Ovary (tissue), 9 donors: Measurements from ENCODE around the gene CA14. TPM values are rescaled to one million over a fixed set of nuclear protein-coding genes. Genes with fewer than 3 reads are reported as not detected.

Experiments used
- polyA plus RNA-seq, 2 donors: library from polyadenylated mRNA; stranded (reverse); fragments of 200-250 nt in 1 of 2; fragments of 350-450 nt in 1 of 2; fragmentation: Illumina TruSeq in 1 of 2; extraction: RNeasy Lipid Tissue Mini Kit (QIAGEN cat#74804) in 1 of 2; gene quantifications; one replicate each; pipeline ENCODE4 v1.2.3, GENCODE V29; 2013 to 2014
- small RNA-seq: library from RNA; depleted of rRNA; stranded (forward); fragments of <200 nt; gene quantifications from one replicate; pipeline ENCODE3, GENCODE V24; 2016
- total RNA-seq, 7 donors: library from RNA; depleted of rRNA in 2 of 7; stranded (reverse); fragments of >200 nt in 2 of 7; fragmentation: NEBNext Ultra II Directional in 3 of 7; extraction: Animal tissue kit (Norgen Biotek cat#: 25700) in 3 of 7; gene quantifications; one replicate each; pipeline versions ENCODE4 v1.1.0 to v1.2.4, GENCODE V29; 2016 to 2023
- donor health status: DM: no; HTN: no; CAD: no; lungs with moderate emphysema.
- donor health status: DM: no; HTN: no; CAD: no.
- donor health status: Bipolar disorder and iron deficiency.
- donor health status: DM: yes; HTN: yes; CAD: no.
- donor health status: DM: no; HTN: no; CAD: no.
- donor health status: DM: yes; HTN: yes; CAD: no.

Gene CA14
- total and polyA plus RNA-seq, 9 donors = 0.23 to 5.7 (median 1.0) TPM; not detected in 1

Small RNAs within 50 kb of the gene (small RNA-seq; reads per million reads assigned to genes)
- gene RN7SL480P = not detected
- gene RNU2-17P = not detected

Other genes starting within 250 kb of the CA14 start
- gene OTUD7B, start 247.0 kb upstream of the CA14 start, total RNA-seq = 10 to 100 TPM; 16.5 to 40.1 (median 34.1) TPM
- gene OTUD7B, start 247.0 kb upstream of the CA14 start, polyA plus RNA-seq = 10 to 100 TPM in 1 of 2 donors, 1 to 10 TPM in 1; 9.4 to 17.3 TPM
- 10 to 100 TPM; 19.1 to 39.1 (median 32.7) TPM for gene VPS45, start 190.0 kb upstream of the CA14 start, total RNA-seq
- gene VPS45, start 190.0 kb upstream of the CA14 start, polyA plus RNA-seq = 10 to 100 TPM; 16.8 to 45.8 TPM
- gene PLEKHO1, start 107.9 kb upstream of the CA14 start, total RNA-seq = 10 to 100 TPM; 40.6 to 68.9 (median 55.6) TPM
- 10 to 100 TPM; 45.4 to 58.3 TPM for gene PLEKHO1, start 107.9 kb upstream of the CA14 start, polyA plus RNA-seq
- gene ANP32E, start 21.7 kb upstream of the CA14 start, total RNA-seq = 10 to 100 TPM; 16.3 to 43.8 (median 33.7) TPM
- gene ANP32E, start 21.7 kb upstream of the CA14 start, polyA plus RNA-seq = 10 to 100 TPM; 19.1 to 25.0 TPM
- gene APH1A, start 11.2 kb downstream of the CA14 start, total RNA-seq = 100 to 1,000 TPM in 6 of 7 donors, 10 to 100 TPM in 1; 80.0 to 129 (median 116) TPM
- gene APH1A, start 11.2 kb downstream of the CA14 start, polyA plus RNA-seq = 100 to 1,000 TPM; 103 to 151 TPM
- gene C1orf54, start 15.0 kb downstream of the CA14 start, total RNA-seq = 10 to 100 TPM in 1 of 7 donors, 1 to 10 TPM in 6; 2.0 to 20.9 (median 4.4) TPM
- 10 to 100 TPM in 1 of 2 donors, 1 to 10 TPM in 1; 8.4 to 34.8 TPM for gene C1orf54, start 15.0 kb downstream of the CA14 start, polyA plus RNA-seq
- gene CIART, start 24.8 kb downstream of the CA14 start, total RNA-seq = 10 to 100 TPM in 3 of 7 donors, 1 to 10 TPM in 4; 3.6 to 22.5 (median 7.7) TPM
- 10 to 100 TPM; 10.8 to 12.7 TPM for gene CIART, start 24.8 kb downstream of the CA14 start, polyA plus RNA-seq
- 10 to 100 TPM; 42.2 to 74.7 (median 63.1) TPM for gene MRPS21, start 36.1 kb downstream of the CA14 start, total RNA-seq
- 10 to 100 TPM; 80.1 to 85.4 TPM for gene MRPS21, start 36.1 kb downstream of the CA14 start, polyA plus RNA-seq
- gene PRPF3, start 63.8 kb downstream of the CA14 start, total RNA-seq = 10 to 100 TPM; 34.6 to 86.0 (median 66.9) TPM
- 10 to 100 TPM; 50.5 to 68.6 TPM for gene PRPF3, start 63.8 kb downstream of the CA14 start, polyA plus RNA-seq
- gene RPRD2, start 106.4 kb downstream of the CA14 start, total RNA-seq = 10 to 100 TPM; 18.2 to 55.6 (median 43.9) TPM
- 10 to 100 TPM; 20.3 to 53.2 TPM for gene RPRD2, start 106.4 kb downstream of the CA14 start, polyA plus RNA-seq
- 10 to 100 TPM in 6 of 7 donors, 1 to 10 TPM in 1; 8.0 to 24.3 (median 17.2) TPM for gene TARS2, start 229.6 kb downstream of the CA14 start, total RNA-seq
- gene TARS2, start 229.6 kb downstream of the CA14 start, polyA plus RNA-seq = 10 to 100 TPM; 15.1 to 20.2 TPM